MM.1S (cell line): ENCODE results near the gene PRKG2.

Experiments
- DNase-seq: peaks from one replicate; pipeline ENCODE4 v3.0.0-alpha.2; 2015
- H2AFZ ChIP-seq: fragments of 300-600 bp; sonication (generic); 2 replicates; pipeline ENCODE4 v1.6.0; 2016; ENCODE audit warnings: antibody characterized with exemption, low read length
- H3F3A ChIP-seq: fragments of 300-600 bp; sonication (generic); 2 replicates; pipeline ENCODE4 v1.6.1; 2016; ENCODE audit warnings: mild to moderate bottlenecking, antibody characterized with exemption, low read length, moderate library complexity, mixed read lengths; ENCODE audit not compliant: insufficient read depth
- H3K27ac ChIP-seq: fragments of 300-600 bp; sonication (generic); 2 replicates; pipeline ENCODE4 v1.5.1; 2016; ENCODE audit warnings: mild to moderate bottlenecking, low read length
- H3K27me3 ChIP-seq: fragments of 300-600 bp; sonication (generic); replicated peaks from 2 replicates; pipeline ENCODE4 v1.6.0; 2016; ENCODE audit warnings: low read length; ENCODE audit not compliant: insufficient read depth
- H3K36me3 ChIP-seq: fragments of 300-600 bp; sonication (generic); replicated peaks from 2 replicates; pipeline ENCODE4 v1.6.1; 2016; ENCODE audit warnings: mild to moderate bottlenecking, low read length, mixed read lengths; ENCODE audit not compliant: insufficient read depth
- H3K4me1 ChIP-seq: fragments of 300-600 bp; sonication (generic); 2 replicates; pipeline ENCODE4 v1.6.1; 2016; ENCODE audit warnings: low read length, mixed read lengths
- H3K4me2 ChIP-seq: fragments of 300-600 bp; sonication (generic); 2 replicates; pipeline ENCODE4 v1.6.0; 2016; ENCODE audit warnings: low read depth, low read length
- H3K4me3 ChIP-seq: fragments of 300-600 bp; sonication (generic); 2 replicates; pipeline ENCODE4 v1.5.1; 2016; ENCODE audit warnings: low read length, mixed read lengths
- H3K79me2 ChIP-seq: fragments of 300-600 bp; sonication (generic); 2 replicates; pipeline ENCODE4 v1.6.1; 2016; ENCODE audit warnings: mixed run types, low read length, mixed read lengths
- H3K9ac ChIP-seq: fragments of 300-600 bp; sonication (generic); 2 replicates; pipeline ENCODE4 v1.6.1; 2016; ENCODE audit warnings: low read length, mixed read lengths
- H3K9me2 ChIP-seq: fragments of 300-600 bp; sonication (generic); replicated peaks from 2 replicates; pipeline ENCODE4 v1.6.1; 2016; ENCODE audit warnings: mild to moderate bottlenecking, low read length, mixed read lengths; ENCODE audit not compliant: insufficient read depth
- H3K9me3 ChIP-seq: fragments of 300-600 bp; sonication (generic); replicated peaks from 2 replicates; pipeline ENCODE4 v1.6.1; 2016; ENCODE audit warnings: mild to moderate bottlenecking, low read length, mixed read lengths; ENCODE audit not compliant: insufficient read depth
- H4K20me1 ChIP-seq: fragments of 300-600 bp; sonication (generic); 2 replicates; pipeline ENCODE4 v1.6.1; 2016; ENCODE audit warnings: mild to moderate bottlenecking, low read length, moderate library complexity, mixed read lengths; ENCODE audit not compliant: insufficient read depth
- CTCF ChIP-seq: fragments of 300-600 bp; sonication (generic); IDR thresholded peaks from 2 replicates; pipeline ENCODE4 v1.5.1; 2016; ENCODE audit warnings: antibody characterized with exemption, low read length, mixed read lengths
- EZH2 ChIP-seq: fragments of 300-600 bp; sonication (generic); optimal IDR thresholded peaks from 2 replicates; pipeline ENCODE3; 2017; ENCODE audit warnings: low read depth, mild to moderate bottlenecking, antibody characterized with exemption, low read length, mixed read lengths
- EZH2phosphoT487 ChIP-seq: fragments of 300-600 bp; sonication (generic); IDR thresholded peaks from 2 replicates; pipeline ENCODE4 v1.6.1; 2018; ENCODE audit warnings: antibody characterized with exemption, low read length

The PRKG2 gene

DNA sequence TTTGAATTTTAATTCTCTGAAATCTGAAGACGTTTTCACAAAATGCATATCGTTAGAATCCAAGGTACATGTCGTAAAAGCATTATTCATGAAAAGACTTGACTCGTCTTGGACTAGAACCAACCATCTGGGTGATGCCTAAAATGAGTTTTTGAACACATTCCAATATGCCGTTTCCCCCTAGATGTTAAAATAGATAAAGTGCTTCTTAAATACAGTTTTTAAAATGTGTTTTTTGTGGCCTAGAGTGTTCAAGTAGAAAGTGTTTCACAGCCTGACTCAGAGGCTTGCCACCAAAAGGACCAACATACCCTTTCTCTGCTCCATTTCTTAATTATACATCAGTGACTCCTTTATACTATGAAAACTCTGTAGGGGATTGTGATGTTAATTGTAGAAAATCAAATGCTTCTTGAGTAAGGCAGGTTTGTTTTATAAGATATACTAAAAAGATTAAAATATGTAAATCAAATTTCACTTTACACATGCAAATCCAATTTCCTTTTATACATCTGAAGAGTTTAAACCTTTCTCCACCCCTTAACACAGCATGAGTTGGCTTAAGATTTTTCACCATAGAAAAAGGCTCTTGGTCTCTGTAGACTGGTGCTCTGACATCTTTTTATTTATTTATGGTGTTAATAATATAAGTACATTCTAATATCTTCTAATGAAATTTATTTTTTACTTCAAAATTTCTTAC, 48.4 kb downstream of the PRKG2 start:
- Histone ChIP-seq H3K79me2 (no peaks in the 10 kb centered on the region), H4K20me1 (no peaks in the 10 kb centered on the region), H3K9me3 (no peaks in the 10 kb centered on the region), H3K9ac (no peak overlapping the region), H2AFZ (no peak overlapping the region), H3K9me2 (no peaks in the 10 kb centered on the region), H3K36me3 (no peaks in the 10 kb centered on the region), H3F3A (no peaks in the 10 kb centered on the region), H3K4me3 (no peak overlapping the region), H3K27me3 (no peaks in the 10 kb centered on the region), H3K4me1 (no peaks in the 10 kb centered on the region), H3K4me2 (no peak overlapping the region), H3K27ac (no peak overlapping the region)
- no peak for DNase-seq
- TF ChIP-seq CTCF (no peak), EZH2phosphoT487 (no peak), EZH2 (no peak)

- Histone ChIP-seq H3F3A (no peaks in the 10 kb centered on the region), H3K4me1 (no peaks in the 10 kb centered on the region), H3K36me3 (no peaks in the 10 kb centered on the region), H3K27ac (no peak overlapping the region), H3K27me3 (no peaks in the 10 kb centered on the region), H3K4me3 (no peak overlapping the region), H3K9me3 (no peaks in the 10 kb centered on the region), H3K9me2 (no peaks in the 10 kb centered on the region), H2AFZ (no peak overlapping the region), H3K4me2 (no peak overlapping the region), H3K79me2 (no peaks in the 10 kb centered on the region), H3K9ac (no peak overlapping the region), H4K20me1 (no peaks in the 10 kb centered on the region)
- DNase-seq: no peak
- no peak for TF ChIP-seq EZH2
Observed at GRCh38 chr4:81165861-81166430, 49.1 kb downstream of the PRKG2 start.

DNA sequence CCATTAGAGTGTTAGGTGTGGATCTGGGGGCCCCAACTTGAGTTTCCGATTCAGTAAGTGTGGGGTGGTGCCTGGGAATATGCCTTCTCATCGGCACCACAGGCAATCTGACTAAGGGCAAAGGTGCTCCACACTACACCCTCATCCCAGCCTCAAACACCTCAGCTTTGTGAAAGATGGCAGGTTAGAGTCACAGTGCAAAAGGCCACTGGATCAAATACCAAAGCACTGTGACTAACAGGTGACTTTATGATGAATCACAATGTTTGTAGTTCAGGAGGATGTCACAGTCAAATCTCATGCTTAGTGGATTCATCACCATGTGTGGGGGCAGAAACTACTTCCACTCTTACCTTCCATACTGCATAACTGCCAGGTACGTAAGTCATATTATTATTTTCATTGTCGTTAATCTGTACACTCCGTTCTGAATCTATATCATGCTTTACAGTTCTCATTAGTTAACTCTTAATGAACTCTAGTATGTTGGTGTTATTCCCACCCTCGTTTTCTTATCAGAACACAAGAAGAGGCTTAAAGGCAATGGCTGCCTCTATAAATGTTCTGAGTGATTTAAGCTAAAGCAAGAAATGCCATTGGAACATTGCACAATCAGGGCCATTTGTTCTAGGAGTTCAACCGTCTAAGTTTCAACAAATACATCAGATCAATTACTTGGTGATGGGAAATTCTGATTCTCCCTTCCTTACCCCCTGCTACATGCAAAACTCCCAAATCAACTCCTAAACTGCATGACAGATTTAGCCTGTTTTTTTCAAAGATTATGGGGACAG, 50.2 kb downstream of the PRKG2 start:
- no peak for DNase-seq
- H3K79me2 ChIP-seq: no peaks in the 10 kb centered on the region
- H3K27me3 ChIP-seq: no peaks in the 10 kb centered on the region
- H3F3A ChIP-seq: no peaks in the 10 kb centered on the region
- no peak for TF ChIP-seq EZH2
- no peak for TF ChIP-seq EZH2phosphoT487
- H3K4me2 ChIP-seq: no peak overlapping the region
- no peaks in the 10 kb centered on the region for H3K36me3 ChIP-seq
- no peaks in the 10 kb centered on the region for H4K20me1 ChIP-seq
- H3K4me1 ChIP-seq: no peaks in the 10 kb centered on the region
- no peaks in the 10 kb centered on the region for H3K9me2 ChIP-seq
- no peak overlapping the region for H3K27ac ChIP-seq
- no peak overlapping the region for H2AFZ ChIP-seq
- H3K9ac ChIP-seq: no peak overlapping the region
- H3K9me3 ChIP-seq: no peaks in the 10 kb centered on the region
- H3K4me3 ChIP-seq: no peak overlapping the region

DNA sequence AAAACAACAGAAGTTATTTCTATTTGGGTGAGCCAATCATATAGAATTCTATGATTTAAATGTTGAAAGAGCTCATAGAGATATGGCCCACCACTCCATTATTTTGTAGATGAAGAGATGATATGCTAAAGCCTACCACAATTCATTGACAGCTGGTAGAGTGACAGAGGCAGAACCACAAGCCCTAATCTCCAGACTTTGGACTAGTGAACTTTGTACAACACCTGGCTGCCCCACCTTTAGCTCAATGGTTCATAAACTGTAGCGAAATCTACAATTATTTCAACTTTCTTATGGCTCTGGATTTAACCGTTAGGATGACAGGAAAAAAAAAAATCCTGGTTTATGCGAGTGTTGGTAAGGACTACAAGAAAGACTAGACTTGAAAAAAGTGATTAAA, 50.9 kb downstream of the PRKG2 start:
- no peaks in the 10 kb centered on the region for H3K79me2 ChIP-seq
- no peaks in the 10 kb centered on the region for H4K20me1 ChIP-seq
- DNase-seq: no peak
- H3F3A ChIP-seq: no peaks in the 10 kb centered on the region
- H3K9ac ChIP-seq: no peak overlapping the region
- H3K4me1 ChIP-seq: no peaks in the 10 kb centered on the region
- no peak for TF ChIP-seq EZH2
- TF ChIP-seq EZH2phosphoT487: no peak
- no peak for TF ChIP-seq CTCF
- H3K4me2 ChIP-seq: no peak overlapping the region
- H3K9me2 ChIP-seq: no peaks in the 10 kb centered on the region
- H3K27me3 ChIP-seq: no peaks in the 10 kb centered on the region
- H2AFZ ChIP-seq: no peak overlapping the region
- no peak overlapping the region for H3K4me3 ChIP-seq
- H3K27ac ChIP-seq: no peak overlapping the region
- H3K36me3 ChIP-seq: no peaks in the 10 kb centered on the region
- H3K9me3 ChIP-seq: no peaks in the 10 kb centered on the region
